CD8-positive, alpha-beta memory T cell (primary cell): ENCODE results near the gene MEGF6. TPM values are rescaled to one million over a fixed set of nuclear protein-coding genes. Genes with fewer than 3 reads are reported as not detected.

Experiments used
- CTCF ChIA-PET: fragments of 350-600 bp; sonication (Branson Sonifier 250); formaldehyde crosslinking; loops from one replicate; lab custom pipeline; 2021; ENCODE audit warnings: antibody characterized with exemption; lab: Charles Lee
- POLR2A ChIA-PET: fragments of 350-600 bp; sonication (Branson Sonifier 250); formaldehyde crosslinking; loops from one replicate; lab custom pipeline; 2021; ENCODE audit warnings: antibody characterized with exemption; lab: Charles Lee
- DNase-seq, 5 donors: peaks; one replicate each; pipeline versions ENCODE4 v3.0.0 to v3.0.0-alpha.2; 2020 to 2022; ENCODE audit warnings: mixed read lengths in 1 of 5
- H3K27ac ChIP-seq: one replicate; pipeline ENCODE4 v1.7.0; 2013; ENCODE audit warnings: low read depth, mild to moderate bottlenecking, low read length, moderate library complexity
- H3K27me3 ChIP-seq: 2 replicates; pipeline ENCODE4 v1.7.0; 2013; ENCODE audit warnings: low read length, mild to moderate bottlenecking; ENCODE audit not compliant: insufficient read depth, poor library complexity, severe bottlenecking
- H3K36me3 ChIP-seq: 2 replicates; pipeline ENCODE4 v1.7.0; 2013; ENCODE audit warnings: mild to moderate bottlenecking, low read length, moderate library complexity; ENCODE audit not compliant: insufficient read depth
- H3K4me1 ChIP-seq: 2 replicates; pipeline ENCODE4 v1.7.0; 2013; ENCODE audit warnings: mild to moderate bottlenecking, low read length, moderate library complexity; ENCODE audit not compliant: insufficient read depth
- H3K4me3 ChIP-seq: 2 replicates; pipeline ENCODE4 v1.7.0; 2013; ENCODE audit warnings: mild to moderate bottlenecking, low read length
- H3K9me3 ChIP-seq: 2 replicates; pipeline ENCODE4 v1.7.0; 2013; ENCODE audit warnings: mild to moderate bottlenecking, low read length
- H3K27ac Mint-ChIP-seq, 8 donors: one replicate each; pipeline ENCODE4 v1.8.0; 2020 to 2021; ENCODE audit warnings: mixed read lengths in 8 of 8, mild to moderate bottlenecking in 6 of 8, inconsistent platforms in 3 of 8, moderate library complexity in 3 of 8
- H3K27me3 Mint-ChIP-seq, 2 donors: one replicate each; pipeline ENCODE4 v1.8.0; 2020 to 2021; ENCODE audit warnings: mixed read lengths in 2 of 2, mild to moderate bottlenecking in 1 of 2, moderate library complexity in 1 of 2
- H3K36me3 Mint-ChIP-seq, 3 donors: one replicate each; pipeline ENCODE4 v1.8.0; 2020 to 2021; ENCODE audit warnings: mixed read lengths in 3 of 3, inconsistent platforms in 1 of 3, mild to moderate bottlenecking in 1 of 3
- H3K4me1 Mint-ChIP-seq, 3 donors: one replicate each; pipeline ENCODE4 v1.8.0; 2020 to 2021; ENCODE audit warnings: mixed read lengths in 3 of 3, inconsistent platforms in 1 of 3, mild to moderate bottlenecking in 1 of 3
- H3K4me3 Mint-ChIP-seq, 7 donors: one replicate each; pipeline ENCODE4 v1.8.0; 2020 to 2021; ENCODE audit warnings: mixed read lengths in 7 of 7, mild to moderate bottlenecking in 6 of 7, moderate library complexity in 4 of 7, inconsistent platforms in 2 of 7
- H3K9me3 Mint-ChIP-seq, 5 donors: one replicate each; pipeline ENCODE4 v1.8.0; 2020 to 2022; ENCODE audit warnings: mixed read lengths in 5 of 5, mild to moderate bottlenecking in 3 of 5, moderate library complexity in 2 of 5, inconsistent platforms in 1 of 5
- polyA plus RNA-seq: library from polyadenylated mRNA; unstranded; fragments of 300-500 nt; fragmentation: Illumina TruSeq; gene quantifications from one replicate; pipeline ENCODE4 v1.2.3, GENCODE V29; 2021
- total RNA-seq, 2 experiments: library from RNA; stranded (reverse); gene quantifications; one replicate each; pipeline ENCODE4 v1.2.3, GENCODE V29; 2021

MEGF6 gene
- total and polyA plus RNA-seq, 3 experiments from 2014 or later, result 3.4 to 12.0 (median 10.8) TPM

- POLR2A ChIA-PET, result no interaction called here
- H3K4me1 ChIP-seq, result peaks cover 5% of the 10 kb centered on the region
- CTCF ChIA-PET, result interaction anchor here (1.5 kb wide), 1 partner anchor 164 kb away, joined by 4 read pairs; no protein-coding TSS in a partner anchor
These were observed 5.6 kb upstream of the MEGF6 start for GRCh38 chr1:3616861-3617260.

DNA sequence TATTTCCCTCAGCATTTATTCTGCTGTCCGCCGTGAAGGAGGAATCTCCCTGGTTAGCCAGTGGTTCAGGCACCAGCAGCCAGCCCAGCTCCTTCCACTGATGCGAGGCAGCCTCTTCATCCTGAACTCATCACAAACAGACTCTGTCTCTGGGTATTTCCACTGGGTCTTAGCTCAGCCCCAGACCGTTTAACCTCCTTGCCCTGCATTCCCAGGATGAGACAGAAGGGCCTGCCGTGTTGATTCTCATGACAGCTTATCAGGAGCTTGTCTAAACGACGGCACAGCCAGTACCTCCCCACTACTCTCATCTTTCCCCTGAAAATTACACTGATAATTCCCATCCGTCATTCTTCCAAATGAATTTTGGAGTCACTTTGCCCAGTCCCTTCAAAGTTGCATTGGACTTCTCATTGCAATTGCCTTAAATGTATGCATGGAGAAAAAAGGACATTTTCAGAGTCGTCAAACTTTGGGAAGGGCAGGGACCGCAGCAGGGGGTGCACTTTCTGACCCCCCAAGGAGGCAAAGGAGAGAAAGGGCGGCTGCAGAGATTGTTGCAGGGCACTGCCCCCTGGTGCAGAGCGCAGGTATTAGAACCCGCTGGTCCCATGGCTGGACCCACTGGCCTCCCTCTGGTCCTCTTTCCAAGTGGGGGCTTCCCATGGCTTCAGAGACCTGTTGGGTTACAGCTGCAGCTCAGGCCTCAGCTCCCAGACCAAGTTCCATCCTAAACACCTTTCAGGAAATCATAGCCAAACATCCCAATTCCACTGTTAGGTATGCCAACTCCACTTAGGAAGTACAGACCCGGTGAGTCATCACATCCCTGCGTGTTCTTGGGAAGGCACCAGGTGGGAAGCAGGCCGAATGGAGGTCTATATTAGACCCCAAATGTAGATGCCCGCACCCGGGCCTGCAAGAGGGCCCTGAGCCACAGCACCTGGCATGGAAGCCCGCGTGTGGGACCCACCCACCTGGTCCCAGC, 3.7 kb upstream of the MEGF6 start:
- no peak overlapping the region for H3K4me3 ChIP-seq
- Mint-ChIP-seq H3K9me3 (peaks cover 0 to 2% (median 0%) of the 10 kb centered on the region in 5 donors), H3K27me3 (peaks cover 9 to 32% of the 10 kb centered on the region in 2 donors), H3K27ac (no peak overlapping the region), H3K4me3 (peak overlapping the region in 1 of 7 donors; percentile 10), H3K4me1 (peaks cover 6 to 18% (median 15%) of the 10 kb centered on the region in 3 donors), H3K36me3 (no peaks in the 10 kb centered on the region)
- ChIA-PET CTCF (interaction anchor here (0.7 to 2.4 kb wide), 6 partner anchors 39 to 162 kb away, joined by 3 to 12 read pairs (median 6); no protein-coding TSS in a partner anchor), POLR2A (no interaction called here)
- peaks cover 8% of the 10 kb centered on the region for H3K4me1 ChIP-seq
- no peaks in the 10 kb centered on the region for H3K9me3 ChIP-seq
- H3K27me3 ChIP-seq, result peaks cover 6% of the 10 kb centered on the region
- no peaks in the 10 kb centered on the region for H3K36me3 ChIP-seq
- DNase-seq, result no peak
- no peak overlapping the region for H3K27ac ChIP-seq

More at GRCh38 chr1:3616861-3617260, 5.6 kb upstream of the MEGF6 start:
- Mint-ChIP-seq H3K4me3 (no peak overlapping the region), H3K36me3 (no peaks in the 10 kb centered on the region), H3K27ac (no peak overlapping the region), H3K4me1 (peaks cover 15 to 24% (median 19%) of the 10 kb centered on the region in 3 donors), H3K9me3 (peaks cover 0 to 2% (median 0%) of the 10 kb centered on the region in 5 donors), H3K27me3 (peaks cover 5 to 26% of the 10 kb centered on the region in 2 donors)
- Histone ChIP-seq H3K9me3 (no peaks in the 10 kb centered on the region), H3K27me3 (peaks cover 3% of the 10 kb centered on the region), H3K27ac (no peak overlapping the region), H3K4me3 (no peak overlapping the region), H3K36me3 (no peaks in the 10 kb centered on the region)
- DNase-seq, result no peak

- Mint-ChIP-seq H3K27ac (no peak overlapping the region), H3K4me3 (peak overlapping the region in 6 of 7 donors; percentile 26 to 85 (median 74)), H3K36me3 (no peaks in the 10 kb centered on the region), H3K4me1 (peaks cover 0 to 13% (median 4%) of the 10 kb centered on the region in 3 donors), H3K9me3 (peaks cover 0 to 2% (median 0%) of the 10 kb centered on the region in 5 donors), H3K27me3 (peaks cover 10 to 40% of the 10 kb centered on the region in 2 donors)
- peaks cover 8% of the 10 kb centered on the region for H3K4me1 ChIP-seq
- ChIA-PET POLR2A (no interaction called here), CTCF (no interaction called here)
- H3K9me3 ChIP-seq, result no peaks in the 10 kb centered on the region
- no peaks in the 10 kb centered on the region for H3K36me3 ChIP-seq
- no peak overlapping the region for H3K27ac ChIP-seq
- DNase-seq, result no peak
- no peak overlapping the region for H3K4me3 ChIP-seq
- H3K27me3 ChIP-seq, result peaks cover 11% of the 10 kb centered on the region
These were observed 815 bp upstream of the MEGF6 start for GRCh38 chr1:3612123-3612522.

DNA sequence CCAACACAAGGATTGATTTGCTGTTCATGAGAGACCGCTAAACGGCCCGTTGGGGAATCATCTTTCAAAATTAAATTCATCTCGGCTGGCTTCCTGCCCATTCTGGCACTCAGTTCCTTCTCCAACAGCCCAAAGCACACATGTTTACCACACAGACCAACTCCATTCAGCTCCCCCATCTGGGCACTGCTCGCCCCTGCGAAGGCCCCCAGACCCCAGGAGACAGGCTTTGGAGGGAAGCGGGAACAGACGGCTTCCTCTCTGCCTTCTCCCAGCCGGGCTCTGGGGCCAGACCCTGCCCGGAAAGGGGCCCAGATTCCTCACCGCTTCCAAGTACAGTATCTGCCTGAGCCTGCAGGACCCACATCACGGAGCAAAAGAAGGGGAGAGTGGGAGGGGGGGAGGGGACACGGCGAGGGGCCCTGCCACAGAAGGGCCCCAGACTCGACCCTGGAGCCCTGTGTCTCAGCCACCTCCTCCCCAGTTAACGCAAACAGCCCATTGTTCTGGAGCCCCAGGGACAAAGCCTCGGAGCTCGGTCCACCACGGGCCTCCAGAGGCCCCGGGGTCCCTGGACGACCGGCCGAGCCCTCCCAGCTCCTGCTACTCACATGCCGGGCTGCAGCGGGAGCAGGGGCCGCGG, 660 bp downstream of the MEGF6 start:
- no peak for DNase-seq
- Mint-ChIP-seq H3K27me3 (peaks cover 9 to 36% of the 10 kb centered on the region in 2 donors), H3K4me3 (peak overlapping the region in 6 of 7 donors; percentile 51 to 82 (median 65))

GRCh38 chr1:3609769-3610526, 1.4 kb downstream of the MEGF6 start:
- peaks cover 0 to 13% (median 4%) of the 10 kb centered on the region in 3 donors for H3K4me1 Mint-ChIP-seq
- POLR2A ChIA-PET, result no interaction called here

More for the DNA sequence above, 660 bp downstream of the MEGF6 start:
- Histone ChIP-seq H3K27me3 (peaks cover 8% of the 10 kb centered on the region), H3K27ac (no peak overlapping the region), H3K4me3 (no peak overlapping the region), H3K36me3 (no peaks in the 10 kb centered on the region), H3K9me3 (no peaks in the 10 kb centered on the region), H3K4me1 (peaks cover 8% of the 10 kb centered on the region)
- POLR2A ChIA-PET, result no interaction called here
- CTCF ChIA-PET, result no interaction called here
- Mint-ChIP-seq H3K27ac (peak overlapping the region in 1 of 8 donors; percentile 84), H3K36me3 (no peaks in the 10 kb centered on the region), H3K9me3 (peaks cover 0 to 2% (median 0%) of the 10 kb centered on the region in 5 donors), H3K4me1 (peaks cover 0 to 13% (median 4%) of the 10 kb centered on the region in 3 donors)

GRCh38 chr1:3609016-3609768, 2.1 kb downstream of the MEGF6 start:
- Mint-ChIP-seq H3K4me3 (peak overlapping the region in 3 of 7 donors; percentile 15 to 52 (median 33)), H3K27ac (no peak overlapping the region), H3K36me3 (no peaks in the 10 kb centered on the region), H3K9me3 (peaks cover 0 to 2% (median 0%) of the 10 kb centered on the region in 5 donors), H3K4me1 (peaks cover 0 to 13% (median 4%) of the 10 kb centered on the region in 3 donors), H3K27me3 (peaks cover 7 to 26% of the 10 kb centered on the region in 2 donors)
- ChIA-PET POLR2A (no interaction called here), CTCF (interaction anchor here (1.2 kb wide), 1 partner anchor 11 kb away, joined by 3 read pairs; no protein-coding TSS in a partner anchor)
- Histone ChIP-seq H3K36me3 (no peaks in the 10 kb centered on the region), H3K4me3 (no peak overlapping the region), H3K4me1 (peaks cover 8% of the 10 kb centered on the region), H3K27ac (no peak overlapping the region), H3K27me3 (peaks cover 8% of the 10 kb centered on the region), H3K9me3 (no peaks in the 10 kb centered on the region)
- DNase-seq, result no peak

More at GRCh38 chr1:3609769-3610526, 1.4 kb downstream of the MEGF6 start:
- CTCF ChIA-PET, result interaction anchor here (1.2 kb wide), 1 partner anchor 10 kb away, joined by 3 read pairs; no protein-coding TSS in a partner anchor
- Mint-ChIP-seq H3K27me3 (peaks cover 7 to 31% of the 10 kb centered on the region in 2 donors), H3K4me3 (peak overlapping the region in 3 of 7 donors; percentile 51 to 82 (median 67)), H3K27ac (no peak overlapping the region), H3K9me3 (peaks cover 0 to 2% (median 0%) of the 10 kb centered on the region in 5 donors), H3K36me3 (no peaks in the 10 kb centered on the region)
- Histone ChIP-seq H3K27ac (no peak overlapping the region), H3K4me1 (peaks cover 8% of the 10 kb centered on the region), H3K4me3 (no peak overlapping the region), H3K9me3 (no peaks in the 10 kb centered on the region), H3K27me3 (peaks cover 8% of the 10 kb centered on the region), H3K36me3 (no peaks in the 10 kb centered on the region)
- no peak for DNase-seq

DNA sequence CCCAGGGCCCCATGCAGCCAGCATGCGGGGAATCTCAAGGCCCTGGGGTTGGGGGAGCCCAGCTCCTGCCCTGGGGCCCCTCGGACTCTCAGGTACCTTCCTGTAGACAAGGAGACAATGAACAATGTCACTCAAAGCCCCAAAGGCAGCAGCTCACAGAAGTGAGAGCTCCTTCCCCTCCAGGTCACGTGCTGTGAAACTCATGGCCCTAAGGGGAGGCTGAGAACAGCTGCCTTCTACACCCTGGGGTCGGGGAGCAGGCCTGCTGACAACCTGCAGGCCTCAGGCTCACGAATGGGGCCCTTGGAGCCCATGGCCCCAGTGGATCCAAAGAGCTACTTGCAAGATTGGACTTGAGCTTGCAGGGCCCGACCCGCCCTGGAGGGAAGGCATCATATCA, 3.2 kb downstream of the MEGF6 start:
- H3K4me1 ChIP-seq, result peaks cover 8% of the 10 kb centered on the region
- peaks cover 8% of the 10 kb centered on the region for H3K27me3 ChIP-seq
- ChIA-PET CTCF (interaction anchor here (1.0 kb wide), 1 partner anchor 117 kb away, joined by 3 read pairs; no protein-coding TSS in a partner anchor), POLR2A (no interaction called here)
- H3K27ac Mint-ChIP-seq, result no peak overlapping the region
- H3K4me3 ChIP-seq, result no peak overlapping the region
- no peaks in the 10 kb centered on the region for H3K36me3 Mint-ChIP-seq
- no peak overlapping the region for H3K27ac ChIP-seq
- H3K9me3 Mint-ChIP-seq, result peaks cover 0 to 2% (median 0%) of the 10 kb centered on the region in 5 donors
- H3K4me3 Mint-ChIP-seq, result no peak overlapping the region
- no peaks in the 10 kb centered on the region for H3K9me3 ChIP-seq
- H3K36me3 ChIP-seq, result no peaks in the 10 kb centered on the region
- peaks cover 5 to 23% of the 10 kb centered on the region in 2 donors for H3K27me3 Mint-ChIP-seq
- no peak for DNase-seq
- peaks cover 0 to 13% (median 4%) of the 10 kb centered on the region in 3 donors for H3K4me1 Mint-ChIP-seq
